Gastrocnemius medialis (tissue), 4 donors: ENCODE measurements around the gene MYB.

Source experiments
- POLR2A ChIP-seq, 2 donors: fragments of 450-650 bp; IDR thresholded peaks; one replicate each; pipeline ENCODE4 v1.6.1; 2017; ENCODE audit warnings: antibody characterized with exemption in 2 of 2, mild to moderate bottlenecking in 2 of 2, moderate library complexity in 2 of 2
- TF ChIP-seq, protein P1 (sequence below), 5 experiments: fragments of 450-650 bp in 3 of 5; fragments of 200-600 bp in 2 of 5; sonication (generic) in 2 of 5; IDR thresholded peaks in 4 of 5; conservative IDR thresholded peaks in 1 of 5; 1 replicate in 4 of 5; 2 replicates in 1 of 5; pipeline ENCODE4 v1.5.1; 2016 to 2019; ENCODE audit warnings: antibody characterized with exemption in 5 of 5, mild to moderate bottlenecking in 3 of 5, moderate library complexity in 3 of 5

DNA sequence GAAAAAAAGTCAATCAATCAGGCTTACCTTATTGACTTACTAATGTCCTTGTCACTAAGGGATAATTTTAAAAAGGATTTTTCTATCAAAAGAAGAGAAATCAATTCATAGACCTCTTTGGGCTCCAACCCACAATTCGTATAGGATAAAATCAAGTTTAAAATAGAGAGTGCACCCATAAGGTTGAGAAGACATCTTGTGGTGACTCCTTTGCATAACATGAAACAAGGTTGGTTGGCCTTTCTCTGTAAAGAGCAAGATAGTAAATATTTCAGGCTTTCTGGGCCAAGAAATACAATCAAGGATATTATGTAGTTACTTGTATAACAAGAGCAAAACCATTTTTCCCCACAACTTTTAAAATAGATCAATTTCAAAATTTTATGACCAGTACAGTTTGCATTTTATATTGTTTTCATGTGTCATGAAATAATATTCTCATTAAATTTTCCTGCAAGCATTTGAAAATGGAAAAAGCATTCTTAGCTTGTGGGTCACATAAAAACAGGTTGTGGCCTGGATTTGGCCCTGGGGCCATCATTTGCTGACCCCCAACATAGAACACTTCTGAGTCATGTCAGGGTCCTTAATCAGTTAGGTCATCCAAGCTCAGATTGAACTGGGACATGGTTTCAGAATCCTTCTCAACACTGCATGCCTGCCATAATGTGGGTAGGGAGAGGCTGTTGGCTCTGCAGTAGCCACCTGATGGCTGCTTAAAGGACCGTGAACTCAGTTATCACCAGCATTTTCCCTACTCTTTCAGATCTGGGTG lies 76.7 kb downstream of the MYB start:
- TF ChIP-seq, protein P1, sequence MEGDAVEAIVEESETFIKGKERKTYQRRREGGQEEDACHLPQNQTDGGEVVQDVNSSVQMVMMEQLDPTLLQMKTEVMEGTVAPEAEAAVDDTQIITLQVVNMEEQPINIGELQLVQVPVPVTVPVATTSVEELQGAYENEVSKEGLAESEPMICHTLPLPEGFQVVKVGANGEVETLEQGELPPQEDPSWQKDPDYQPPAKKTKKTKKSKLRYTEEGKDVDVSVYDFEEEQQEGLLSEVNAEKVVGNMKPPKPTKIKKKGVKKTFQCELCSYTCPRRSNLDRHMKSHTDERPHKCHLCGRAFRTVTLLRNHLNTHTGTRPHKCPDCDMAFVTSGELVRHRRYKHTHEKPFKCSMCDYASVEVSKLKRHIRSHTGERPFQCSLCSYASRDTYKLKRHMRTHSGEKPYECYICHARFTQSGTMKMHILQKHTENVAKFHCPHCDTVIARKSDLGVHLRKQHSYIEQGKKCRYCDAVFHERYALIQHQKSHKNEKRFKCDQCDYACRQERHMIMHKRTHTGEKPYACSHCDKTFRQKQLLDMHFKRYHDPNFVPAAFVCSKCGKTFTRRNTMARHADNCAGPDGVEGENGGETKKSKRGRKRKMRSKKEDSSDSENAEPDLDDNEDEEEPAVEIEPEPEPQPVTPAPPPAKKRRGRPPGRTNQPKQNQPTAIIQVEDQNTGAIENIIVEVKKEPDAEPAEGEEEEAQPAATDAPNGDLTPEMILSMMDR (IDR thresholded peaks at IDR 0.05 in 4 of 5, conservative IDR thresholded peaks at IDR 0.05 in 1 of 5): no peak
- TF ChIP-seq POLR2A (IDR thresholded peaks at IDR 0.05): no peak
